ENCODE results near the gene ATP2A3.
"Not testable (repeated sequence)": the region's sequence is repeated elsewhere in the genome, so short reads cannot be mapped to it uniquely, and the experiment has no call there.

The ATP2A3 gene

GRCh38 chr17:3955673-3955988 lies 8.6 kb downstream of the ATP2A3 start:
- in situ Hi-C loops (cut with HindIII; ENCODE audit: low pct_unique_long_range_greater_than_20kb, low sequenced_read_pairs), result no loop called here

GRCh38 chr17:3954976-3955672 lies 9.1 kb downstream of the ATP2A3 start:
- DNase-seq (ENCODE audit: low read depth in 1 of 2, low spot score in 1 of 2), result no peak
- TF ChIP-seq JUND (IDR thresholded peaks at IDR 0.05; ENCODE audit: low read depth), result no peak
- in situ Hi-C loops (cut with HindIII; ENCODE audit: low pct_unique_long_range_greater_than_20kb, low sequenced_read_pairs), result no loop called here

More at GRCh38 chr17:3955673-3955988, 8.6 kb downstream of the ATP2A3 start:
- no peak for TF ChIP-seq JUND (IDR thresholded peaks at IDR 0.05; ENCODE audit: low read depth)
- no peak for DNase-seq (ENCODE audit: low read depth in 1 of 2, low spot score in 1 of 2)

GRCh38 chr17:3954086-3954485 lies 10.2 kb downstream of the ATP2A3 start:
- TF ChIP-seq JUND (IDR thresholded peaks at IDR 0.05; ENCODE audit: low read depth), result no peak
- no peak for DNase-seq (ENCODE audit: low read depth in 1 of 2, low spot score in 1 of 2)
- in situ Hi-C loops (cut with HindIII; ENCODE audit: low pct_unique_long_range_greater_than_20kb, low sequenced_read_pairs), result no loop called here

- no peak for DNase-seq (ENCODE audit: low read depth in 1 of 2, low spot score in 1 of 2)
- TF ChIP-seq JUND (IDR thresholded peaks at IDR 0.05; ENCODE audit: low read depth), result no peak
- in situ Hi-C loops (cut with HindIII; ENCODE audit: low pct_unique_long_range_greater_than_20kb, low sequenced_read_pairs), result no loop called here
These were observed 10.7 kb downstream of the ATP2A3 start for GRCh38 chr17:3953542-3953941.

GRCh38 chr17:3952186-3952585 lies 12.1 kb downstream of the ATP2A3 start:
- in situ Hi-C loops (cut with HindIII; ENCODE audit: low pct_unique_long_range_greater_than_20kb, low sequenced_read_pairs), result no loop called here

GRCh38 chr17:3951420-3951819 lies 12.8 kb downstream of the ATP2A3 start:
- TF ChIP-seq JUND (IDR thresholded peaks at IDR 0.05; ENCODE audit: low read depth), result no peak
- DNase-seq (ENCODE audit: low read depth in 1 of 2, low spot score in 1 of 2), result no peak
- in situ Hi-C loops (cut with HindIII; ENCODE audit: low pct_unique_long_range_greater_than_20kb, low sequenced_read_pairs), result no loop called here

More at GRCh38 chr17:3952186-3952585, 12.1 kb downstream of the ATP2A3 start:
- DNase-seq (ENCODE audit: low read depth in 1 of 2, low spot score in 1 of 2), result no peak
- TF ChIP-seq JUND (IDR thresholded peaks at IDR 0.05; ENCODE audit: low read depth), result no peak

GRCh38 chr17:3951003-3951402 lies 13.2 kb downstream of the ATP2A3 start:
- DNase-seq (ENCODE audit: low read depth in 1 of 2, low spot score in 1 of 2), result no peak
- in situ Hi-C loops (cut with HindIII; ENCODE audit: low pct_unique_long_range_greater_than_20kb, low sequenced_read_pairs), result no loop called here
- no peak for TF ChIP-seq JUND (IDR thresholded peaks at IDR 0.05; ENCODE audit: low read depth)

- TF ChIP-seq JUND (IDR thresholded peaks at IDR 0.05; ENCODE audit: low read depth), result no peak
- in situ Hi-C loops (cut with HindIII; ENCODE audit: low pct_unique_long_range_greater_than_20kb, low sequenced_read_pairs), result no loop called here
- DNase-seq (ENCODE audit: low read depth in 1 of 2, low spot score in 1 of 2), result no peak
These were observed 13.7 kb downstream of the ATP2A3 start for GRCh38 chr17:3950584-3950983.

- no peak for DNase-seq (ENCODE audit: low read depth in 1 of 2, low spot score in 1 of 2)
- in situ Hi-C loops (cut with HindIII; ENCODE audit: low pct_unique_long_range_greater_than_20kb, low sequenced_read_pairs), result no loop called here
- no peak for TF ChIP-seq JUND (IDR thresholded peaks at IDR 0.05; ENCODE audit: low read depth)
These were observed 14.8 kb downstream of the ATP2A3 start for GRCh38 chr17:3949418-3949817.

GRCh38 chr17:3948551-3948950 lies 15.7 kb downstream of the ATP2A3 start:
- in situ Hi-C loops (cut with HindIII; ENCODE audit: low pct_unique_long_range_greater_than_20kb, low sequenced_read_pairs); DNase-seq (ENCODE audit: low read depth in 1 of 2, low spot score in 1 of 2): not testable (repeated sequence)

GRCh38 chr17:3947318-3947810 lies 16.9 kb downstream of the ATP2A3 start:
- in situ Hi-C loops (cut with HindIII; ENCODE audit: low pct_unique_long_range_greater_than_20kb, low sequenced_read_pairs), result no loop called here
- no peak for TF ChIP-seq JUND (IDR thresholded peaks at IDR 0.05; ENCODE audit: low read depth)

GRCh38 chr17:3946711-3947235 lies 17.5 kb downstream of the ATP2A3 start:
- no peak for TF ChIP-seq JUND (IDR thresholded peaks at IDR 0.05; ENCODE audit: low read depth)
- in situ Hi-C loops (cut with HindIII; ENCODE audit: low pct_unique_long_range_greater_than_20kb, low sequenced_read_pairs), result no loop called here
- DNase-seq (ENCODE audit: low read depth in 1 of 2, low spot score in 1 of 2), result no peak

More at GRCh38 chr17:3947318-3947810, 16.9 kb downstream of the ATP2A3 start:
- DNase-seq (ENCODE audit: low read depth in 1 of 2, low spot score in 1 of 2), result no peak

GRCh38 chr17:3944485-3945388 lies 19.5 kb downstream of the ATP2A3 start:
- in situ Hi-C loops (cut with HindIII; ENCODE audit: low pct_unique_long_range_greater_than_20kb, low sequenced_read_pairs), result no loop called here
- TF ChIP-seq JUND (IDR thresholded peaks at IDR 0.05; ENCODE audit: low read depth), result no peak
- peak; percentile 39 to 67 for DNase-seq (ENCODE audit: low read depth in 1 of 2, low spot score in 1 of 2)

Data from T47D (cell line).